IPS-NIHi11 (cell line): ENCODE data around the gene SIDT2.

Experiments used
- DNase-seq: peaks from one replicate; pipeline ENCODE4 v3.0.0; 2012; ENCODE audit warnings: mixed read lengths, low spot score

SIDT2 gene

DNA sequence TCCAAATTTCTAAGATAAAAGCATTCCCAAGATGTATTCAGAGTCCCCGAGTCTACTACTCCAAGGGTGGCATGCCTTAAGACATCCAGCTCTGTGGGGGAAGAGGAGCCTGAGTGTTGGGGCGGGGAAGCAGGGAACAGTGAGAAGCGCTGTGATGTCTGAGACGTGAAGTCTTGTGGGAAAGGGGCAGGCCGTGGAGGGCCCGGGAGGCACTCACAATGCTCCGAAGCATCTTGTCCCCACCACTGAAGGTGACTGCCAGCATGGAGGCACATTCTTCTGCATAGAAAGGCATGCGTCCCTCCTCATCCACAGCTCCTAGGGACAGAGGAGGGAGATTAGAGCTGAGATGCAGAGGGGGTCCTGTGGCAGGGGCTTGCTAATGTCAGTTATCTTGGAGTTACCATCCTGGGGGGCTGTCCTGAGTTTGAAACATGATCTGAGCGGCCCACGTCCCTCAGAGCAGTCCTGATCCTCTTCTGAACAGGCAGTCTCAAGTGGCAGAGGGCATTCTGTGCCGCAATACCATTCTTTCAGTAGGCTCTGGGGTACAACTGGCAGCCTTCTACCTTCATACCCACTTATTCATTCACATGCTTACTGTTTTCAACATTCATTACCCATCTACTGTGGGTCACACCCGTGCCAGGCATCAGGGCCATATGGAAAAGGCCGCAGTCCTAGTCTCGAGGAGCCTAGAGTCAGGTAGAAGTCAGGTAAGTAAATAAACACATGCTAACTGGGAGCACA, 44.6 kb downstream of the SIDT2 start:
- DNase-seq, result no peak

DNA sequence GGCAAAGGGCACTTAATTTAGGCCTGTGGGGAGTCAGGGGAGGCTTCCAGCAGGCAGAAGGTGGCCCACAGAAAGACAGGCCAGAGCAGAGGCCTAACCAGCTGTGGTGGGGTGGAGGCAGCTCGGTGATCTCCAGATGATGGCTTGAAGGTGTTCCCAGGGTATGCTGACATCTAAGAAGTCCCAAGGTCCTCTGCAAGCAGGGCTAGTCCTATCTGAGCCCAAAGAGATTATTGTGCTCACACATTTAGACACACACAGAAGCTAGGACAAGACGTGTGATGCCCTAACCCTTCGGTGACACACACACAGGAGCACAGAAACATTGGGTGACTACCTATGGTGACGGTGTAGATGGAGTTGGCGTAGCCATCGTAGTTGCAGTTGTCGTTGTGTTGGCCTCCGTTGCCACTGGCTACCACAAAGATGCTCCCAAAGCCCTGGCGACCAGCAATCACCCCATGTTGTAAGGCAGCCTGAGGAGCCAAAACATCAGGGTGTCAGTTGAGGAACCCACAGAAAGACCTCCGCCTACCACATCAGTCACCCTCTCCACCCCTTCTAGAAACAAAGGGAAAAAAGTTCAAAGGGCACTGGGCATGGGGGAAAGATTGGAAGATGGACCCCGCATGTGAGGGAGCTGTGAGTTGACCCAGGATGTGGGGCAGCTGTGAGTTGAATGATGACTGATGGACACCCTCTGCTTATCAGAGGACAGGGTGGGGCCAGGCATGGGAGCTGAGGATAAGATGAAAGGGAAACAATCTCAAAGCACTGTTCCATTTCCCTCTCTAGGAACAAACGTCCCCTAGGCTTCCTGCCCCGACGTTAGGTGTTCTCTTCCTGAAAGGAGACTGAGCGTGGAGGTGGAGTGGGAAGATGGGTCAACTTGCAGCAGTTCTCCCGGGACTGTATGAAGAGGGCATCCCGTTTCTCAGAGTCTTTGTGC, 45.5 kb downstream of the SIDT2 start:
- no peak for DNase-seq

DNA sequence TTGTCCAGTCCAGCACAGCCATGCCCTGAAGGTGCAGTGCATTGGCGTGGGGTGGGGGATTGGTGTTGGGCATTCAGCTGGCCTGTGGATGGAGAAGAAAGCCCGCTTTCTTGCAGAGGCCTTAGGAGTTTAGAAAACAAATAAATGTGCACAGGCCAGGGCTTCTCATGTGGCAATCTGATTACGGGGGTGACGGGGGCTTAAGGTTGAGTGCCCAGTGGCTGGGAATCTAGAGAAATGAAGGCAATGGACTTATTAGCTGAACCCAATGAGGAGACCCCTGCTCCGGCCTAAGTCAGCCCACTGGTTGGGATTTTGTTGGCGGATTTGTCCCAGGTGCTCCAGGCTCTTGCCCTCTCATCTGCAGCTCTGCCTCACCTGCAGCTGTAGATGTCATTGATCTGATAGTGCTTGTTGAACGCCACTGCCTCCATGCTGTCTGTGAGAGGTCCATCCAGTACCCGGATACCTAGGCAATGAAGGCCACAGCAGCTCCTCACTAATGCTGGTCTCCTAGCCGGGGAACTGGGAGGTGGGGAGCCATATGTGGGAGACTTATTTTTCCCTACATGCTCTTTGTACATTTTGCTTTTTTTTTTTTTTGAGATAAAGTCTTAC, 47.1 kb downstream of the SIDT2 start:
- no peak for DNase-seq

DNA sequence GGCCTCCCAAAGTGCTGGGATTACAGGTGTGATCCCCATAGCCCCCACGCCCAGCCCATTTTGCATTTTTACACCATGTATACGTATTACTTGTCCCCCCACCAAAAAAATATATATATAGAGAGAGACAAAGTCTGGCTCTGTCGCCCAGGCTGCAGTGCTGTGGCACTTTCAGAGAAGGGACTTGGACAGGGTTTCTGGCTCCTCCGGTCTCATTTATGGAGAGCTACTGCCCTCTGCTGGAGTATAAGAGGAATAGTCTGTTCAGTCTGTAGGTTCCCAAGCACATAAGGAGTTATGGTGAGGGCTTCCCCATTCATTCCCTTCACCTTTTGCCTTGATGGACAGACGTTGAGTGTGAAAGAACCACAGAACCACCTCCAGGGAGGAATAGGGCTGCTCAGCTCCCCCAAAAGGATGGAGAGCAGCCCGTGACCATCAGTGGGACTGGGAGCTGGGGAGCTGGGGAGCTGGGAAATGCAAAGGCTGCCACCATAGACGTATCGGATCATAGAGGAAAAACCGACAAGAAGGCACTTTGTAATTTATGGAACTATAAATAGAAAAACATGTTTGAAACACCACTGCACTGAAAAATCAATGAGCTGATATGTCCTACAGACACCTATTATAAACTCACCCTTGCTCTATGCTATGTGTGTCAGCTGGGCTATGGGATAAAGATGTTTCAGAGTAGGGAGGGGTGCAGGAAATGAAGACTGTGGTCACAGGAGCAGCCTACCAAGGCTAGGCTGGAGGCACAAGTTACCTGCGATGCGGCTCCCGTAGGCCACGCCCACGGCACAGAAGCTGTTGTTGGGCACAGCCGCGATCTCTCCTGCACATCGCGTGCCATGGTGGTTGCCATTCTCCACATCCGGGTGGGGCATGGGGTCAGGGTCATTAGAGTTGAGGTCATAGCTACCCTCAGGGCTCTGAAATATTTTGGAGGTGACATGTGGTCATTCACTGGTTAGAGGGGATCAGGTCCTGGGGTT, 48.1 kb downstream of the SIDT2 start:
- DNase-seq, result peak; percentile 78

DNA sequence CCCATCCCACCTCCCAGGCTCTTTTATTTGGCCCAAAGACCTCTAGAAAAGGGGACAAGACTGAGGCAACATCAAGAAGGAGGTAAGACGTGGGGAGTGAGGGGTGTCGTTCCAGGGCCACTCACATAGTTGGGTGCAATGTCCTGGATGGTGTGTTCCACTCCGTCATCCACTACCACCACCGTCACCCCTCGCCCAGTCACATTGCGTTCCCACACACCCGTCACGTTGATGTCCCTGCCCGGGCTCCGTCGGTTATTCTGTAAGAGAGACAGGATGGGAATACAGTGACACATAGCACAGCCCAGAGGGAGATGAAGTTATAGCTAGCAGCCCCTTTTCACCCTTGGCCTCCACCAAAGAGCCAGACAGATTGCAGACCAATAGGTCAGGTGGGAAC, 49.5 kb downstream of the SIDT2 start:
- DNase-seq, result no peak

DNA sequence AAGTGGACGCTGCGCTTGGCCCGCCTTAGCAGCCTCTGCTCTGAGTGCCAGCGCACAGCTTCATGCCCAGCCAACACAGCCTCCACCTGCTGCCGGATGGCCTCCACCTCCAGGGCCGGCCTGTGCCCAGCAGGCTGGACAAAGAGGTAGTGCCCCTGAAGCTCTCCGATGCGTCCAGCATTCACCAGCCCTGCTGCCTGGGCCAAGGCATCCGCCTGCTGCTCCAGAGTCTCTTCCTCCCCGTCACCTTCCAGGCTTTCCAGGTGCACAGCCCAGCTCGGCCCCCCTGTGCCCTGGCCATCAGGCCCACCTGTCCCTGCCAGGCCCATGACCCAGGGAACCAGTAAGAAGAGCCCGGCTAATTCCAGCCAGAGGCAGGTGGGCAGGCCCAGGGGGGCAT, 50.9 kb downstream of the SIDT2 start:
- DNase-seq, result no peak

DNA sequence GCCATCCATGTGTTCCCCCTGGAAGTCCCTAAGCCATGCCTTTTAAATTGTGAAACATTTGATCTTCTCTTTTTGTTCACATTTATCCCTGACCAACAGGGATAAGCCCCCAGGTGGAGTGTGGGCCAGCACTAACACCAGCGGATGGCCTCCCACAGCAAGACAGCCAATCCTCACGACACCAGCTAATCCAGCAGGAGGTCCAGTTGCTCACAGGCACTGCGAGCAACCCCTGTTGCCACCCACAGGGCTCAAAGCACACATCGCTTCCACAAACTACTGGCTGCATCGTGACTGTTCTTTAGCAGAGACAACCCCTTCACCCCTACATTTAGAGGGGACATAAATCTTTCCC, 51.4 kb downstream of the SIDT2 start:
- DNase-seq, result no peak

DNA sequence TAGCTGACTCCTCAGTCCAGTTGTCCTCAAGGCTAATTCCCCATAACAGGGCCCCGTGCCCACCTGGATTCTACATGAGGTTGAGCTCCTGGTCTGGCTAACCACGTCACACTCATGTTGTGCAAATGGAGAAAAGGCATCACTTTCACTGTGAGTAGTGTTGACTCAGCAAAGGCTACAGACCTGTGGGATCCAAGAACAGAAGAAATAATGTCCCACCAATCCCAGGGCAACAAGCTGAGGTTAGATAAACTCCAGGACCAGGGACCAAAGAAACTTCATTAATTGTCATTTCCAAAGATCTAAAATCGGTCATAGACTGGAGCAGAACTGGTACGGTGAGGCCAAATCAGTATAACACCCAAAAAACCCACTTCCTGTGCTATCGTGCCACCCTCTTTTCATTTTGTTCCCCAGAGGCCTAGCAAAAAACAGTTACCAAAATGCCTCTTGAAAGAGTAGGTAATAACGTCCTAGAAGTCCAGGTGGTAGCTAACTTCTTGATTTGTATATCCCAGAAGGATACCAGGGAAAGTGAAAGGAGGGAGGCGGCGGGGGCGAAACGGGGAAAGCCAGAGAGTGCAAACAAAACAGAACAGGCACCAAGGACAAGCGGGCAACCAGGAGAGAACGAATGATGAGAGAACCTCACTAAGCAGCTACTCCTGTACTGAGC, 51.9 kb downstream of the SIDT2 start:
- DNase-seq, result no peak

DNA sequence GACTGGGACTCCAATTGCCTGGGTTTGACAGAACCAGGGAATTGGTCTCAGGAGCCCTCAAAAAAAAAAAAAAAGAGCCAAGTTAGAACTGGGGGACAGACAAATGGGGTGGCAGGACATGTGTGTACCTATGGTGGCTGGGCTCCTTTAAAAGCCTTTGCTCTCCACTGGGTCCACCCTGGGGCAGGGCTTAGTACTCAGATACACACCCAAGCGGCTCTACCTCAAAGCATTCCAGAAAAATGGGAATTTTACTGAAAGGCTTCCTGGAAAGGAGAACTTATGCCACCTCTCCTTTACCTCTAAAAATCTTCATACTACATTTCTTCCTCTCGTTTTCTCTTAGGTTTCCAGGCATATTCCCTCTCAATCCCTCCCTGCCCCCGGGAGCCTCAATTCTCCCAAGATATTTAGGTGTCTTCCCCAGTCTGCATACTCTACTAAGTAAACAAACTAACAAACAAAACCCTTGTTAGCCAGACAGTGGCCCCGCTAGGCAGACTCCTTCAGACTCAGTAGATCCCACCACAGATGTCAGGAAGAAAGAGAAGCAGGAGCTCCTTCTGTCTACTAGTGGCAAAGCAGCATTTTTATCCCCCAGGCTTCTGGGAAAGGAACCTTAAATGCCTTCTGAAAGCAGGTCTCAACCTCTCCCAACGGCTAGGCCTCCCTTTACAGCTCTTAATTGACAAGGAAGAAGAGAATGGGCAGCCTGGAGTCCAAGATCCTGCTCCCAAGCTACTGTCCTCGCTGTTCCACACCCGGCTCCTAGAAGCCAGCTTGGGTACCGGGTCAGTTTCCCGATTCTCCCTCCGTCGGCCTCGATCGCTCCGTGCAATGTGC, 52.7 kb downstream of the SIDT2 start:
- no peak for DNase-seq

DNA sequence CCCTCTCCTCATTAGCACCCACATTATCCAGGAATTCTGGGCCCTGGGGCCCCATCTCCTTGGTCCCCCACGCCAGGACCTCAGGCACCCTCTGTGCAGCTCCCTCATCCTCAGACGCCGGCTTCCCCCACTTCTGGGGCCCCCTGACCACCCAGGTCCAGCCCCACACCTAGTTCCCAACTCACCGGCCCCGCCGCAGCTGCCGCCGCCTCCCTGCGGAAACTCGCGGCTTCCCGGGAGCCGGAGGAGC, 53.2 kb downstream of the SIDT2 start, which contains the start of gene PCSK7:
TSS of gene PCSK7 (minus strand) at position 232 of the 250 bp plus-strand sequence. CDS start 2,229 bp downstream, outside the sequence.
- DNase-seq, result no peak

DNA sequence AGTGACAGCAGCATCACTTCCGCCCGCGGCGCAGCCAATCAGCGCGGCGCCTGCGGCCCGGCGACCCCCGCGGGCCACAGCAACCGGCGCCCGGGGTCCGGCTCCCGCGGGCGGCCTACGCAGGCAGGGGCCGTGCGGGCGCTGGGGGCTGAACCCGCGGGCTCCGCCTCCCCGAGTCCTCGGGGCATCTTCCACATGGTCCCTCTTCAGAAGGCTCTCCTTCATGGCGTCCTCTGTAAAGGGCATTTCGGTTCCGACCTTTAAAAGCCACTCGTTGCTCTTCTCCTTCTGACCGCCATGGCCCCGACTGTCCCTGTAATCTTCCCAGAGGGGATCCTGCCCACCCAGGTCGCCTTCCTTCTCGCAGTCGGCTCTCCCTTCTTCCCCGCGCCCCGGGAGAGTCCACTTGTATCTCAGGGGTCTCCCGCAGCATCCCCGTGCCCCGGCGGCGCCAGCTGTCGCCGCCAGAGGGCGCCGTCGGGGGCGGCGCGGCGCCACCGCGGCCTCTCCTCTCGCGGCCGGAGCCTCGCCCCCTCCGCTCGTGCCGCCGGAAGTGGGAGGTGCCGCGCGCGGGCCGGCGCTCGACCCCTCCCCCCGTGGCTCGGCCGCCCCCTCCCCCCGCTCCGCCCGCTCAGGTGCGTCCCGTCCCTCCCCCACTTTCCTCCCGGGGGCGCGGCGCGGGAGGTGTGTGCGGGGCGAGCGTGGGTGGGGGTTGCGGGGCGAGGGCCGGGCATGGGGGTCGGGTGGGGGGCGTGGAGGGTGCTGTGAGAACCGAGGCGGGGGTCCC, 53.7 kb downstream of the SIDT2 start, which contains the start of gene RNF214:
TSS of gene RNF214 (plus strand) at position 580 of the 787 bp plus-strand sequence. CDS start 1,602 bp downstream, outside the sequence.
- peak; percentile 99 for DNase-seq

DNA sequence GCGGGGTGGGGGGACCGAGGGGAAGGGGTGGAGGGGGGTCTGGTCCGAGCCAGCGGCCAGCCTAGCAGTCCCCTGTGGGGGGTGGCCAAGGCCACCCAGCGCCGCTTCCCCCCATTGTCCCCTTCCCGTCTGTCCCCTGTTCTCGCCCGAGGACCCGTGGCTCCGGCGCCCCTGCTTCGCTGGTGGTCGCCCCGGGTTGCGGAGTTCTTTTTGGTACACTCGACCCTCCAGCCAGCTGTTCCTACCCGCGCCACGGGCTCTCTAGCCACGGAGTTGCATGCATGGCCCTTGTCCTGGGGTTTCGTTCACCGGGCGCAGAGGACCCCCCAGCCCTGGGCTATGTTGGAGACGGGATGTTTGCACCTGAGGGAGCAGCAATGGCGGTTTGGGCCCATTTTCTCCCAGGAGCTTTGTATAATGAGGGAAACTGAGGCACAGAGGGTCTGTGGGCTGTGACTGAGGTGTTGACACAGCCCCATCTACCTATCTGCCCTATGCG, 54.4 kb downstream of the SIDT2 start:
- peak; percentile 81 for DNase-seq

DNA sequence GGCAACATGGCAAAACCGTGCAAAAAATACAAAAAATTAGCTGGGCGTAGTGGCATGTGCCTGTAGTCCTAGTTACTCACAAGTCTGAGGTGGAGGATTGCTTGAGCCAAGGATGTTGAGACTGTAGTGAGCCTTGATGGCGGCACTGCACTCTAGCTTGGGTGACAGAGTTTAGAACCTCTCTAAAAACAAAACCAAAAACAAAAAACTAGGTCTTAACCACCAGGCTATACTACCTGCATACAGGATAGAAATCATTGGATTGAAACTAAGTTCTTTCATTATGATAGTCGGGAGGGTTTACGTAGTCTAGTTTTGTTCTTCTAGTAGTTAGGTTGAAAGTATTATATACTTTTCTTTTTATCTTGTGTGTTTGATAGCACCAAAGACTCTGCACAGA, 59.7 kb downstream of the SIDT2 start:
- DNase-seq, result no peak

DNA sequence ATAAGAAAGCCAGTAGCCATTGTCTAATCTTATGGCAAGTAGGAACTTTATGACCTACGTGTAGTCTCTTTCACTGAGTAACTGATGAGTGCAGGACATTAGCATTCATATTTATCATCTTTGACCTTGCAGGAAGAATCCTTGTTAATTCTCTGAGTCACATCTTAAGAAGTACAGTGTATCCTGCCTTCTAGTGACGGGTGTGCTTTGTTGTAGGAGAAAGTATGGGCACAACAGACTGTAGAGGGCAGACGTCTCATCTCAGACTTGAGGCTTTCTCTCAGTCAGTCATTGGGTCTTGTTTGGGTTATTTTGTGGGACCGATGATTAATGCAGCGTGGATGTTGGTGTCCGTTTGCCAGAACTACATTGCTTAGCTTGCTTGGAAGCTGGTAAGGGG, 60.8 kb downstream of the SIDT2 start:
- no peak for DNase-seq
